Gastroesophageal sphincter (tissue), 4 donors: ENCODE results near the gene EVC. TPM values are rescaled to one million over a fixed set of nuclear protein-coding genes. Genes with fewer than 3 reads are reported as not detected.

Source experiments
- ATAC-seq: fragments of 150-250 bp; one replicate; pipeline ENCODE4 v1.9.1; 2016; ENCODE audit warnings: mild to moderate bottlenecking, moderate library complexity
- H3K27ac ChIP-seq, 4 donors: fragments of 200-600 bp; sonication (generic) in 3 of 4; 1 replicate in 3 of 4; 2 replicates in 1 of 4; pipeline ENCODE4 v1.5.1; 2016 to 2019
- H3K27me3 ChIP-seq: fragments of 200-600 bp; sonication (generic); one replicate; pipeline ENCODE4 v1.5.1; 2019
- H3K36me3 ChIP-seq, 2 donors: fragments of 200-600 bp; sonication (generic); one replicate each; pipeline ENCODE4 v1.5.1; 2019; ENCODE audit warnings: control low read depth in 1 of 2
- H3K4me1 ChIP-seq, 3 donors: fragments of 200-600 bp; sonication (generic); 1 replicate in 2 of 3; 2 replicates in 1 of 3; pipeline ENCODE4 v1.5.1; 2016 to 2019; ENCODE audit warnings: control low read depth in 2 of 3
- H3K4me3 ChIP-seq, 2 donors: fragments of 200-600 bp; sonication (generic); one replicate each; pipeline ENCODE4 v1.5.1; 2019; ENCODE audit warnings: mild to moderate bottlenecking in 1 of 2, moderate library complexity in 1 of 2
- H3K9me3 ChIP-seq, 3 donors: fragments of 200-600 bp; sonication (generic); one replicate each; pipeline ENCODE4 v1.5.1; 2017 to 2019; ENCODE audit warnings: control low read depth in 2 of 3
- EP300 ChIP-seq: sonication (generic); formaldehyde crosslinking; IDR thresholded peaks from one replicate; pipeline ENCODE4 v1.6.1; 2017; ENCODE audit warnings: antibody characterized with exemption, mild to moderate bottlenecking
- POLR2A ChIP-seq, 2 donors: fragments of 450-650 bp; IDR thresholded peaks; one replicate each; pipeline ENCODE4 v1.6.1; 2017; ENCODE audit warnings: antibody characterized with exemption in 2 of 2, mild to moderate bottlenecking in 2 of 2, moderate library complexity in 1 of 2
- POLR2AphosphoS5 ChIP-seq: sonication (generic); formaldehyde crosslinking; IDR thresholded peaks from one replicate; pipeline ENCODE4 v1.6.1; 2017; ENCODE audit warnings: antibody characterized with exemption
- WGBS, 2 donors: methylation state at CpG; one replicate each; pipeline ENCODE4 v1.1.5; 2018; ENCODE audit warnings: low coverage in 1 of 2; 5-methylcytosine and 5-hydroxymethylcytosine counted together
- total RNA-seq, 4 donors: library from RNA; depleted of rRNA; stranded (reverse); fragments of >200 nt; gene quantifications; one replicate each; pipeline ENCODE4 v1.1.0, GENCODE V29; 2016
- TF ChIP-seq, protein P1 (sequence below), 4 experiments: fragments of 200-600 bp in 2 of 4; fragments of 450-650 bp in 2 of 4; sonication (generic) in 1 of 4; IDR thresholded peaks; one replicate each; pipeline ENCODE4 v1.5.1; 2017 to 2019; ENCODE audit warnings: antibody characterized with exemption in 4 of 4, mild to moderate bottlenecking in 2 of 4, moderate library complexity in 2 of 4

Gene EVC
- total RNA-seq, 4 donors from 2014 or later = 17.8 to 53.7 (median 38.1) TPM

- Histone ChIP-seq H3K4me3 (no peak overlapping the region), H3K27ac (no peak overlapping the region), H3K27me3 (no peaks in the 10 kb centered on the region), H3K36me3 (peaks cover 0 to 98% of the 10 kb centered on the region in 2 donors), H3K9me3 (peaks cover 0 to 8% (median 0%) of the 10 kb centered on the region in 3 donors), H3K4me1 (peaks cover 0 to 2% (median 0%) of the 10 kb centered on the region in 3 donors)
- no peak for TF ChIP-seq EP300
- TF ChIP-seq POLR2AphosphoS5 = no peak
- TF ChIP-seq, protein P1, sequence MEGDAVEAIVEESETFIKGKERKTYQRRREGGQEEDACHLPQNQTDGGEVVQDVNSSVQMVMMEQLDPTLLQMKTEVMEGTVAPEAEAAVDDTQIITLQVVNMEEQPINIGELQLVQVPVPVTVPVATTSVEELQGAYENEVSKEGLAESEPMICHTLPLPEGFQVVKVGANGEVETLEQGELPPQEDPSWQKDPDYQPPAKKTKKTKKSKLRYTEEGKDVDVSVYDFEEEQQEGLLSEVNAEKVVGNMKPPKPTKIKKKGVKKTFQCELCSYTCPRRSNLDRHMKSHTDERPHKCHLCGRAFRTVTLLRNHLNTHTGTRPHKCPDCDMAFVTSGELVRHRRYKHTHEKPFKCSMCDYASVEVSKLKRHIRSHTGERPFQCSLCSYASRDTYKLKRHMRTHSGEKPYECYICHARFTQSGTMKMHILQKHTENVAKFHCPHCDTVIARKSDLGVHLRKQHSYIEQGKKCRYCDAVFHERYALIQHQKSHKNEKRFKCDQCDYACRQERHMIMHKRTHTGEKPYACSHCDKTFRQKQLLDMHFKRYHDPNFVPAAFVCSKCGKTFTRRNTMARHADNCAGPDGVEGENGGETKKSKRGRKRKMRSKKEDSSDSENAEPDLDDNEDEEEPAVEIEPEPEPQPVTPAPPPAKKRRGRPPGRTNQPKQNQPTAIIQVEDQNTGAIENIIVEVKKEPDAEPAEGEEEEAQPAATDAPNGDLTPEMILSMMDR (IDR thresholded peaks at IDR 0.05) = no peak
- TF ChIP-seq POLR2A (IDR thresholded peaks at IDR 0.05) = no peak
- ATAC-seq = no peak
- 52 to 85% methylated on average over 2 to 4 of the region's 26 CpGs for WGBS, 2 donors
Observed at GRCh38 chr4:5752376-5753184, 41.6 kb downstream of the EVC start.

DNA sequence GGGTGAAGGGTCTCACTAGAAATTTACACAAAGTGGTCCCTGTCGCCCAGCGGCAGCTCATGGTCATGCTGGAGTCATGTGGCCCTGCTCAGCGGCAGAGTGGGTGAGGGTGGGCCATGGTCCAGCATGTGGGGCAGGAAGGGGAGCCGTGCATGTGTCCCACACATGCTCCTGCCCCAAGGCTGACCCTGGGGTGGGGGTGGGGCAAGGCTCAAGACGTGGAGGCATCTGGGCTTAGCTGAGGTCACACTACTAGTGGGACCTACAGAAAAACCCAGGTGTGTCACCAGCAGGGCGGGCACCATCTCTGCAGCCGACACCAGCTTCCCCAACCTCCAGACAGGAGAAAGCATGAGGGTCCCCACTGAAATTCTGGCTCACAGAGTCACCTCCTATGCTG is 42.4 kb downstream of the EVC start:
- Histone ChIP-seq H3K9me3 (peaks cover 0 to 9% (median 0%) of the 10 kb centered on the region in 3 donors), H3K4me3 (no peak overlapping the region), H3K36me3 (peaks cover 0 to 98% of the 10 kb centered on the region in 2 donors), H3K4me1 (no peaks in the 10 kb centered on the region), H3K27me3 (no peaks in the 10 kb centered on the region), H3K27ac (no peak overlapping the region)
- no peak for ATAC-seq
- WGBS, 2 donors = 60 to 100% methylated on average over 1 to 2 of the region's 7 CpGs
- TF ChIP-seq, protein P1 (IDR thresholded peaks at IDR 0.05) = no peak
- TF ChIP-seq POLR2AphosphoS5 (no peak), EP300 (no peak), POLR2A (IDR thresholded peaks at IDR 0.05) (no peak)

- peaks cover 0 to 9% (median 0%) of the 10 kb centered on the region in 3 donors for H3K9me3 ChIP-seq
- H3K4me3 ChIP-seq = no peak overlapping the region
- ATAC-seq = no peak
- H3K27ac ChIP-seq = no peak overlapping the region
- TF ChIP-seq EP300 (no peak), POLR2A (IDR thresholded peaks at IDR 0.05) (no peak), POLR2AphosphoS5 (no peak)
- TF ChIP-seq, protein P1 (IDR thresholded peaks at IDR 0.05) = no peak
- peaks cover 0 to 98% of the 10 kb centered on the region in 2 donors for H3K36me3 ChIP-seq
- H3K27me3 ChIP-seq = no peaks in the 10 kb centered on the region
- no peaks in the 10 kb centered on the region for H3K4me1 ChIP-seq
- 81 to 83% methylated on average over 2 to 4 of the region's 19 CpGs for WGBS, 2 donors
Observed at GRCh38 chr4:5753766-5754528, 42.9 kb downstream of the EVC start.

DNA sequence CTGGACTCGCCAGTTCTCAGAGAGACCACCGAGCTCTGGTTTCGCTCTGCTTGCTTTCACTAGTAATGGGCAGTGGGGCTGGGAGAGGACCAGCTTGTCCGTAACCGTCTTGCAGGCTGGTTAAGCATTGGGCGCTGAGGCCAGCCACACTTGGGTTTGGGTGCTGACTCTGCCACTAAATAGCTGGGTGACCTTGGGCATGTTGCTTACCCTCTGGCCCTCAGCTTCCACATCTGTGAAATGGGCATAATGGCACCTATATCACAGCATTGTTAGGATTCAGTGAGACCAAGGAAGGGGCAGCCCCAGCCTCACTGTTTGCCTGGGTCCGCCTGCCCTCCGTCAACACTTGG is 43.5 kb downstream of the EVC start:
- no CpG with 5 or more reads among the region's 8 CpGs for WGBS, 2 donors
- ATAC-seq = no peak
- H3K27ac ChIP-seq = no peak overlapping the region
- H3K27me3 ChIP-seq = no peaks in the 10 kb centered on the region
- TF ChIP-seq POLR2A (IDR thresholded peaks at IDR 0.05) = no peak
- TF ChIP-seq, protein P1 (IDR thresholded peaks at IDR 0.05) = no peak
- no peak for TF ChIP-seq POLR2AphosphoS5
- no peak for TF ChIP-seq EP300
- no peak overlapping the region for H3K4me3 ChIP-seq
- H3K36me3 ChIP-seq = peaks cover 0 to 98% of the 10 kb centered on the region in 2 donors
- H3K9me3 ChIP-seq = peaks cover 0 to 9% (median 0%) of the 10 kb centered on the region in 3 donors
- H3K4me1 ChIP-seq = no peaks in the 10 kb centered on the region
